ENCODE results near the gene GMNC.
"Not testable (repeated sequence)": the region's sequence is repeated elsewhere in the genome, so short reads cannot be mapped to it uniquely, and the experiment has no call there.

The GMNC gene

GRCh38 chr3:190862209-190863118, at the start of gene GMNC:
Gene GMNC (minus strand): TSS chr3:190862694. CDS start chr3:190862615, 79 bp downstream.
- no peak for DNase-seq (ENCODE audit: extremely low spot score, insufficient read length, low read depth)

GRCh38 chr3:190911382-190911781, 48.9 kb upstream of the GMNC start:
- DNase-seq (ENCODE audit: extremely low spot score, insufficient read length, low read depth) (no peak), FAIRE-seq (no peak)

More at GRCh38 chr3:190862209-190863118, at the start of gene GMNC:
- FAIRE-seq = peak; percentile 9

GRCh38 chr3:190909908-190910307, 47.4 kb upstream of the GMNC start:
- no peak for FAIRE-seq
- no peak for DNase-seq (ENCODE audit: extremely low spot score, insufficient read length, low read depth)

GRCh38 chr3:190903156-190903555, 40.7 kb upstream of the GMNC start:
- DNase-seq (ENCODE audit: extremely low spot score, insufficient read length, low read depth) (no peak), FAIRE-seq (no peak)

- DNase-seq (ENCODE audit: extremely low spot score, insufficient read length, low read depth) (no peak), FAIRE-seq (no peak)
Observed at GRCh38 chr3:190902292-190902691, 39.8 kb upstream of the GMNC start.

- no peak for DNase-seq (ENCODE audit: extremely low spot score, insufficient read length, low read depth)
- no peak for FAIRE-seq
Observed at GRCh38 chr3:190892395-190892902, 30.0 kb upstream of the GMNC start.

- peak; percentile 65 for FAIRE-seq
Observed at GRCh38 chr3:190886945-190887344, 24.5 kb upstream of the GMNC start.

GRCh38 chr3:190883973-190884832, 21.7 kb upstream of the GMNC start:
- DNase-seq (ENCODE audit: extremely low spot score, insufficient read length, low read depth) (no peak), FAIRE-seq (peak; percentile 78)

More at GRCh38 chr3:190886945-190887344, 24.5 kb upstream of the GMNC start:
- no peak for DNase-seq (ENCODE audit: extremely low spot score, insufficient read length, low read depth)

GRCh38 chr3:190883141-190883540, 20.6 kb upstream of the GMNC start:
- FAIRE-seq (no peak), DNase-seq (ENCODE audit: extremely low spot score, insufficient read length, low read depth) (no peak)

- FAIRE-seq = no peak
- DNase-seq (ENCODE audit: extremely low spot score, insufficient read length, low read depth) = no peak
Observed at GRCh38 chr3:190877925-190878324, 15.4 kb upstream of the GMNC start.

- not testable (repeated sequence) for FAIRE-seq; DNase-seq (ENCODE audit: extremely low spot score, insufficient read length, low read depth)
Observed at GRCh38 chr3:190876433-190876832, 13.9 kb upstream of the GMNC start.

- FAIRE-seq; DNase-seq (ENCODE audit: extremely low spot score, insufficient read length, low read depth): not testable (repeated sequence)
Observed at GRCh38 chr3:190875061-190875460, 12.6 kb upstream of the GMNC start.

- FAIRE-seq (no peak), DNase-seq (ENCODE audit: extremely low spot score, insufficient read length, low read depth) (no peak)
Observed at GRCh38 chr3:190870127-190870526, 7.6 kb upstream of the GMNC start.

- no peak for FAIRE-seq
- no peak for DNase-seq (ENCODE audit: extremely low spot score, insufficient read length, low read depth)
Observed at GRCh38 chr3:190867071-190867470, 4.6 kb upstream of the GMNC start.

- no peak for DNase-seq (ENCODE audit: extremely low spot score, insufficient read length, low read depth)
- FAIRE-seq = no peak
Observed at GRCh38 chr3:190865828-190866227, 3.3 kb upstream of the GMNC start.

GRCh38 chr3:190865419-190865818, 2.9 kb upstream of the GMNC start:
- FAIRE-seq (no peak), DNase-seq (ENCODE audit: extremely low spot score, insufficient read length, low read depth) (no peak)

- FAIRE-seq = no peak
Observed at GRCh38 chr3:190864002-190864401, 1.5 kb upstream of the GMNC start.

GRCh38 chr3:190863119-190863465, 598 bp upstream of the GMNC start:
- DNase-seq (ENCODE audit: extremely low spot score, insufficient read length, low read depth) = no peak
- FAIRE-seq = no peak

More at GRCh38 chr3:190864002-190864401, 1.5 kb upstream of the GMNC start:
- no peak for DNase-seq (ENCODE audit: extremely low spot score, insufficient read length, low read depth)

GRCh38 chr3:190860521-190860920, 2.0 kb downstream of the GMNC start:
- FAIRE-seq = no peak
- no peak for DNase-seq (ENCODE audit: extremely low spot score, insufficient read length, low read depth)

- DNase-seq (ENCODE audit: extremely low spot score, insufficient read length, low read depth) (no peak), FAIRE-seq (no peak)
Observed at GRCh38 chr3:190855151-190855550, 7.3 kb downstream of the GMNC start.

GRCh38 chr3:190854062-190854461, 8.4 kb downstream of the GMNC start:
- FAIRE-seq (no peak), DNase-seq (ENCODE audit: extremely low spot score, insufficient read length, low read depth) (no peak)
